Adipocyte (in vitro differentiated cells): ENCODE data around the gene FOXL3.

ENCODE experiments used
- DNase-seq: peaks from one replicate; pipeline ENCODE4 v3.0.0-alpha.2; 2015; ENCODE audit warnings: low read depth
- H3K27me3 ChIP-seq: replicated peaks from 2 replicates; pipeline ENCODE4 v1.7.0; 2013; ENCODE audit warnings: mild to moderate bottlenecking, low read length, moderate library complexity; ENCODE audit not compliant: control insufficient read depth, insufficient read depth
- H3K36me3 ChIP-seq: 2 replicates; pipeline ENCODE4 v1.7.0; 2013; ENCODE audit warnings: low read length, mild to moderate bottlenecking, moderate library complexity; ENCODE audit not compliant: control insufficient read depth, insufficient read depth, severe bottlenecking
- H3K4me1 ChIP-seq: 2 replicates; pipeline ENCODE4 v1.7.0; 2013; ENCODE audit warnings: mild to moderate bottlenecking, low read length, moderate library complexity; ENCODE audit not compliant: control insufficient read depth, insufficient read depth
- H3K4me3 ChIP-seq: 2 replicates; pipeline ENCODE4 v1.7.0; 2013; ENCODE audit warnings: mild to moderate bottlenecking, low read length, moderate library complexity
- H3K9ac ChIP-seq: 2 replicates; pipeline ENCODE4 v1.7.0; 2013; ENCODE audit warnings: mild to moderate bottlenecking, low read length, moderate library complexity
- H3K9me3 ChIP-seq: 2 replicates; pipeline ENCODE4 v1.7.0; 2013; ENCODE audit warnings: mild to moderate bottlenecking, low read length, moderate library complexity; ENCODE audit not compliant: control insufficient read depth

Gene FOXL3

DNA sequence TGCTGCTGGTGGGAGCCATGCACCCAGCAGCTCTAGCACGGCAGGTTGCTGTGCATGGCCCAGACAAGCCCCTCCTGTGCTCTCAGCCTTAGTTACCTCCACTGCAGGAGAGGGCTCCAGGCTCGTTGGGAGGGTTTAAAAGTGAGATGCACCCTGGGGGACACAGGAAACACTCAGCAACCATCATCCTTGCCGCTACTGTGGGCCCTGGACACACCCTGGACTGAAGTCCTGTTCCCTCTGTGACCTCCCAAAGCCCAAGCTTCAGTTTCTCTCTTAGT is 49.0 kb downstream of the FOXL3 start:
- Histone ChIP-seq H3K4me1 (no peaks in the 10 kb centered on the region), H3K9me3 (no peaks in the 10 kb centered on the region), H3K27me3 (peaks cover 44% of the 10 kb centered on the region), H3K4me3 (no peak overlapping the region), H3K9ac (no peak overlapping the region), H3K36me3 (no peaks in the 10 kb centered on the region)
- no peak for DNase-seq

DNA sequence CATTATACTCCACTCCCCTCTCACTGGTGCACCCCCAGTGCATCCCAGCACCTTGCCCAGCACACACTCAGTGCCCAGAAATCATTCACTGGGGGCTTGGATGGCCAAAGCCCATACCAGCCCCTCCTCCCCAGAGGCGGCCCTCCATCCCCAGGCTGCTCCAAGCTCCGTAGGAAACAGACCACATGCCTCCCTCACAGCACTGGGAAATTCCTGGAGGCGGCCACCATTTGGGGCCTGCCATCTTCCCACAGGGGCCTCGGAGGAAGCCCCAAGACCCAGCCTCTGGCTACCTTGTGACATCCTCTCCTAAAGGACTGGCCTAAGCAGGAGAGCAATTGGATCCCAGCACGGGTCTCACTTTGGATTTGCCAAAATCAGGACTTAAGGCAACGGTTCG is 49.7 kb downstream of the FOXL3 start:
- Histone ChIP-seq H3K9me3 (no peaks in the 10 kb centered on the region), H3K4me3 (no peak overlapping the region), H3K9ac (no peak overlapping the region), H3K36me3 (no peaks in the 10 kb centered on the region), H3K4me1 (no peaks in the 10 kb centered on the region), H3K27me3 (peaks cover 46% of the 10 kb centered on the region)
- DNase-seq: no peak

DNA sequence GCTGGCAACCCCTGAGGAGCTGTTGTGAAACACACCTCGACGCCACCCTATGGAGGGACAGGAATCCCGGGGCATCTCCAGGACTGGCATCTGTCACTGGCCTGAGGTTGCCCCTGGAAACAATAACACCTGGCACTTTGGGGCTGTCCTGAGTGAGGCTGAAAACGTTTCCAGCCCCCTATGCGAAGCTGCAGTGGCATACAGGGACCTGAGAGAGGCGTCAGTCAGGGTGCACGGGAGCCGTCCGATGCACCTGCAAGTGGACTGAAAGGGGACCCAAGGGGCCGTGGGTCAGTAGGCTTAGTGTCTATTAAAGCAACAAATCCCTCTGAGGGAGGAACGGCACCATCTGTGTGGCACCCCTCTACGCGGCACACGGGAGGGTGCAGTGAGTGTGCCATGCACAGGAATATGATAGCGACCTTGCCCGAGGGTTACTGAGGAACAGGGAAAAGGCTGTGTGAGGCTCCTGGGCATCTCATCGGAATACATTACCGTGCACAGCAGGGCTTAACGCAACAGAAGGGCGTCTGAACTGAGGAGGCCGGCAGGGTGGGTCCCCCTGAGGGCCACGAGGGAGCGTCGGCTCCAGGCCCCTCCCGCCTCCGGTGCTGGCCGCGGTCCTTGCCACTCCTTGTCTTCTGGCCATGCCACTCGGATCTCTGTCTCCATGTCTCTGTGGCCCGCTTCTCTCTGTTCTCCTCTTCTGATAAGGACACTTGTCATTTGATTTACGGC is 50.4 kb downstream of the FOXL3 start:
- Histone ChIP-seq H3K27me3 (peaks cover 46% of the 10 kb centered on the region), H3K9ac (no peak overlapping the region), H3K4me1 (no peaks in the 10 kb centered on the region), H3K36me3 (no peaks in the 10 kb centered on the region), H3K4me3 (no peak overlapping the region), H3K9me3 (no peaks in the 10 kb centered on the region)
- no peak for DNase-seq
